ENCODE data around the gene UBR1.

- TF ChIP-seq CTCF (conservative IDR thresholded peaks at IDR 0.05; ENCODE audit: low read depth in 2 of 2): no peak
- no peak for TF ChIP-seq JUNB (IDR thresholded peaks at IDR 0.05; ENCODE audit: unreplicated experiment)
- no peak for TF ChIP-seq EZH2 (IDR thresholded peaks at IDR 0.05; ENCODE audit: low read depth, unreplicated experiment)
These were observed 3.7 kb downstream of the UBR1 start for GRCh38 chr15:43102187-43102586.
